Sigmoid colon (tissue), 4 donors: ENCODE measurements around the gene PPM1E.

ENCODE experiments used
- CTCF ChIP-seq, 4 experiments: fragments of 450-650 bp in 3 of 4; fragments of 200-600 bp in 1 of 4; IDR thresholded peaks; one replicate each; pipeline ENCODE4 v1.5.1; 2016 to 2019; ENCODE audit warnings: antibody characterized with exemption in 4 of 4, mild to moderate bottlenecking in 3 of 4, moderate library complexity in 2 of 4
- EP300 ChIP-seq, 4 donors: sonication (generic); formaldehyde crosslinking; IDR thresholded peaks; one replicate each; pipeline ENCODE4 v1.6.1; 2017; ENCODE audit warnings: antibody characterized with exemption in 4 of 4
- POLR2A ChIP-seq, 2 donors: fragments of 450-650 bp; IDR thresholded peaks; one replicate each; pipeline ENCODE4 v1.6.1; 2016; ENCODE audit warnings: antibody characterized with exemption in 2 of 2, mild to moderate bottlenecking in 2 of 2, moderate library complexity in 2 of 2
- POLR2AphosphoS5 ChIP-seq, 4 donors: sonication (generic); formaldehyde crosslinking; IDR thresholded peaks; one replicate each; pipeline ENCODE4 v1.6.1; 2017; ENCODE audit warnings: antibody characterized with exemption in 4 of 4

GRCh38 chr17:58822148-58823050, 66.7 kb downstream of the PPM1E start:
- TF ChIP-seq POLR2AphosphoS5 (IDR thresholded peaks at IDR 0.05) (no peak), CTCF (IDR thresholded peaks at IDR 0.05) (no peak), POLR2A (IDR thresholded peaks at IDR 0.05) (no peak), EP300 (IDR thresholded peaks at IDR 0.05) (no peak)
